ENCODE data around the gene XIRP2.

GRCh38 chr2:166901336-166901735, 13.1 kb downstream of the XIRP2 start:
- TF ChIP-seq POLR2AphosphoS5 (IDR thresholded peaks at IDR 0.05; ENCODE audit: borderline replicate concordance, low read depth, low read length) = no peak
- TF ChIP-seq EZH2 (IDR thresholded peaks at IDR 0.05) = no peak

Measured in SK-N-MC (cell line).